CD4-positive, alpha-beta T cell treated with Interleukin-17A for 1 hour (primary cell): ENCODE results near the gene ZC3H12D.

Experiments
- DNase-seq: peaks from one replicate; pipeline ENCODE4 v3.0.0-alpha.2; 2020

Gene ZC3H12D

DNA sequence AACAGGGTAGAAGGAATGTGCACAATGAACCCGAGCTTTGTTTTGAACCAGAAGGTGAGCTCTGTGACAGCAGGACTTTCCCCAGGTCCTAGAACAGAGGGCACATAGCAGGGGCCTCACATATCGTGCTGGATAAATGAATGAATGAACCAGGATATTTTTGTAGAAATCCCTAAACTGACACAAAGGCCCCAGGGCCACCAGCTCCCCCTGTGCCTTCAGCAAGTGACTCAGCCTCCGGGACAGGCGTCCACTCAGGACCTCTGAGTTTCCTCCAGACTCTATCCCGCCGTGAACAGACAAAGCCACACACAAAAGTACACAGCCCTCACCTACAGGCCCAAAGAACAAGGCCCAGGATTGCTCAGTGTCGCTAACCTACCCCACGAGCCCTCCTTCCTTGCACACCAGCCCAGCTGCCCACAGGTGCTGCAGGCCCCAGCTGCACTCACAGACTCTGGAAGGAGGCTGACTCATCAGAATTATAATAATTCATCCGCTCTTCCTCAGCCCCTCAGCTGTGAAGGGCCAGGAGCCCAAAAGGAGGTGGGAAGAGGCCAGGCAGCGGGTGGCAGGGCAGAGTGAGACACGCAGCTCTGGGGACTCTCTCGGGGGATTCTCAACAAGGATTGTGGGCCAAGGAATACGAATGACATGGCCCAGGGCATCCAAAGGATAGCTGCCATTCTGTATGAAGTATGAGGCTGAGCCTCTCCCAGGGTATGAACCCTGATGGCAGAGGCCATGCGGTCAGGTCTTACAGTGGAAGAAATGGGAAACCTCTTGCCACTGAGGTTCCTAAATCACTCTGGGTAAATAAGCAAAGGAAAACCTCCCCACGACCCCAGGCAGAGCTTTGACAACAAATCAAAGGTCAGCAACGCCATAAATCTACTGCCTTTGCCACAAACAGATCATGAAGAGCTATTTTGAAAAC is 43.8 kb downstream of the ZC3H12D start:
- no peak for DNase-seq

DNA sequence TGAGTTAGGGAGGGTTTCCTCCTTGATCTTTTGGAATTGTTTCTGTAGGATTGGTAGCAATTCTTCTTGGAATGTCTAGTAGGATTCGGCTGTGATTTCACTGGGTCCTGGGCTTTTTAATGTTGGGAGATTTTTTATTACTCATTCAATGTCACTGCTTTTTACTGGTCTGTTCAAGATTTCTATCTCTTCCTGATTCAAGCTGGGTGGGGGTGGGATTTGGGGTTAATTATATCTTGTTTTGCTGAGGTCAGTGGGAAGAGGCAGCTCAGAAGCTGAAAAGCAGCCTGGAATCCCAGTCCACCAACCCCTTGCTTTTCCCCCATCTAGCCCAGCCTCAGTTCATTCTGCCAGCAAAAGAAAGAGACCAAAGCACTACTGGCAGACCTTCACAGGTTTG is 45.2 kb downstream of the ZC3H12D start:
- DNase-seq, result no peak

DNA sequence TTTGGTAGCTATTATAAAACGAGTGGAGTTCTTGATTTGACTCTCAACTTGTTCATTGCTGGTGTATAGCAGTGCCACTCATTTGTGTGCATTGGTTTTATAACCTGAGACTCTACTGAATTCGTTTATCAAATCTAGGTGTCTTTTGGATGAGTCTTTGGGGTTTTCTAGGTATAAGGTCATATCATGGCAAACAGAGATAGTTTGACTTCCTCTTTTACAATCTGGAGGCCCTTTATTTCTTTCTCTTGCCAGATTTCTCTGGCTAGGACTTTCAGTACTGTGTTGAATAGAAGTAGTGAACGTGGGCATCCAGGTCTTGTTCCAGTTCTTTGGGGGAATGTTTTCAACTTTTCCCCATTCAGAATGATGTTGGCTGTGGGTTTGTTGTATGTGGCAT is 46.0 kb downstream of the ZC3H12D start:
- no peak for DNase-seq

DNA sequence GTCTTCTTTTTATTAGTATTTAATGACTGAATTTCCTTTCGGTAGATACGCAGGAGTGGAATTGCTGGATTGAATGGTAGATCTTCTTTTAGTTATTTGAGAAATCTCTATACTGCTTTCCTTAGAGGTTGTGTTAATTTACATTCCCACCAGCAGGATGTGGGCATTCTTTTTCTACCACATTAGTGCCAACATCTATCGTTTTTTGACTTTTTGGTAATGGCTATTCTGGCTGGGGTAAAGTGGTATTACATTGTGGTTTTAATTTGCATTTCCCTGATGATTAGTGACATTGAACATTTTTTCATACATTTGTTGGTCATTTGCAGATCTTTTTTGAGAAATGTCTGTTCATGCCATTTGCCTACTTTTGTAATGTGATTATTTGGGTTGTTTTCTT is 47.6 kb downstream of the ZC3H12D start:
- DNase-seq, result no peak

DNA sequence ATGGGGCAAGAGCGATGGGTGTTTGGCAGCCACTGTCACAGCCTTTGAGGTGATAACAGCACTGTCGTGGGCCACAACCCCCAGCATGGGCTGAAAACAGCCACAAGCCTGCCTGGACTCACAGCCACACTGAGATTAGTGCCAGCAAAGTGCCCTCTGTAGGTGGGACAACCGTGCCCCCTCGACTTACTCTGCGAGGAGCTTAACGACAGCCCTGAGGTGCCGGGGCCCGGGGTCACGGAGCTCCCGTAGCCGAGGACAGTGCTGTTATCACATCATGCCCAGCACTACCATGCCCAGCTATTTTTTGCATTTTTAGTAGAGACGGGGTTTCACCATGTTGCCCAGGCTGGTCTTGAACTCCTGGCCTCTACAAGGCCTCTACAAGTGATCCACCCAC is 48.2 kb downstream of the ZC3H12D start:
- DNase-seq, result no peak

DNA sequence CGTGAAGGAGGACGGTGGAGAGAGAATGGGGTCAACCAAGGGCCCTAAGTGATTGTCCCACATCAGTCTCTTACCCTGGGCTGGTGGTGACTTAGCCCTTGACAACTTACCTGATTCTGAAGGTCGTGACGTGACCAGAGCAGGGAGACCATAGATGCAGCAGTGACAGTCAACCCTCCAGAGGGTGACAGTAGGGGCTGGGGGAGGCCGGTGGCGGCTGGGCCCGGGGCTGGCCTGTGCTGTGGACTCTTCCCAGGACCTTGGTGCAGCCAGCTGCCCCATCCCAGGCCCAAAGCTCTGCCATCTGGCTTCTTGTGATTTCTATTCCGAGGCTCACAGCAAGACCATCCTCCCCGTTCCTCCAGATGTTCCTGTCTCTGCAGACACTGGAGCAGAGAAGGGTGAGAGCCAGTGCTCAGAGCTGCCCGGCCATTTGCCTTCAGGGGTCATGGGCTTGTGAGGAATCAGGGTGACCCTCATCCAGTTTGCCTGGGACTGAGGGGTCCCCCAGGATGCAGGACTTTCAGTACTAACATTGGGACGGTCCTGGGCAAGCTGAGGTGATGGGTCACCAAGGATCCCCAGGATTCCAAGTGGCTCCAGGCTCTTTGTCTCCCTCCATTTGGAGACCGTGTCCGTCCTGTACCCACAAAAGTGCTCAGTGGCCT is 48.8 kb downstream of the ZC3H12D start:
- DNase-seq, result no peak

DNA sequence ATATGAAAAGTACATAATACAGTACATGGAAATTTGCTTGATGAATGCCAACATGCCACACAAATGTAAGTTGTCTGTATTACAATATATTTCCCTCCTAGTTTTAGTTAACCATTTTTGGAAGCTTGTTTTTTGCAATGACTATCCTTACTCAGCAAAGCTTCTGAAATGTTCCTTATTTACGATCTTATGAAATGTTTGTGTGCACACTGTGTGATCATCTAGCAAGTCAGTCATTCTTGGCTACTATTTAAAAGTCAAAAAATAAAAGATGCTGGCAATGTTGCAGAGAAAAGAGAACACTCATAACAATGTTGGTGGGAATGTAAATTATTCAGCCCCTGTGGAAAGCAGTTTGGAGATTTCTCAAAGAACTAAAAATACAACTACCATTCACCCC is 50.9 kb downstream of the ZC3H12D start:
- DNase-seq, result no peak

DNA sequence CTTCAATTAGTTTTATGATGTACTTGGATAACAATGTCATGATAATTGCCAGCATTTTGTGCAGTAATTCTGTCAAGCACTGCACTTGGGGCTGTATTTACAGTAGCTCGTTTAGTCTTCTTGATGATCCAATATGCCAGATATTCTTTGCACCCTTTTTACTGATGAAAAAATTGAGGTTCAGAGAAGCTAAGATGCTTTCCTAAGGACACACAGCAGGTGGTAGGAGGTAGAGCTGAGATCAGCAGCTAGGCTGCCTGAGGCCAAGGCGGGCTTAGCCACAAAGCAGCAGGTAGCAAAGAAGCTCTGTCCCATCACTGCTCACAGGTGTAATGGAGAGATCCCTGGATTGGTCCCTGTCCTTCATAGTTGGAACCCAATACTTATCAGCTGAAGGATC is 51.4 kb downstream of the ZC3H12D start:
- DNase-seq, result no peak

DNA sequence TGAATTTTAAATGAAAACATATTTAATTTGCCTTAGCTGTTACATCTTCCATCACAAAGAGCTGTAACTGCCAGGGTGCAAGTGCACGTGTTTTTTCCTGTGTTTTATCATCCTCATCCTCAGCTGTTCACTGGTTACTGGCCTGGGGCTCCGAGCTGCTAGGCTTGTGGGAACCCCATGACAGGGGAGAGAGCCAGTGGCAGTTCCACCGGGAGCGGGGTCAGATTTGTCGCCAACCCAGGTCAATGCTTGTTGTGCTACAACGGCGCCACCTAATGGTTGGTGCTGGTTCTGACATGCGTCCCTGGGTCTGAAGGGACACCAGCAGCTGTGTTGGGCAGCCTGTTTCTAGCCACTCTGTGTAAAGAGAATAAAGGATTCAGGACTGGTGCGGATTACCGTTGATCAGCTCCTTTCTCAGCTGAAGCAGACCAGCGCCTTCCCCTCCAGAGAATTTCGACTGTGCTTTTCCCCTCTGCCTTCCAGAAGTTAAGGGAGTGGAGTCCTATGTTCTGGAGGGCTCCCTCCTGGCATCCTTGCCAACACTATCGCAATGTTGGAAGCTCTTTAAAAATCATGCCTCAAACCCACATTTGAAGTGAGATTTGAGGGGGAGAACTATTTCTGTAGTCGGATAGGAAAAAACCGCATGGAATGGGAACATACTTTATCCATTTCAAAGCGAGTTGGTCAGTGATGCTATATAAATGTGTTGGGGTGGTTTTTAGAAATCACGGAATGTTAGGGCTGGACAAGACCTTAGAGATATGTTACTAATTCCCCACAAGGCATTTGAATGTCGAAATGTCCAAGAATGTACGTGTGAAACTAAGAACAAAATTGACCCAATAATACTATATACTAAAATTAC is 52.7 kb downstream of the ZC3H12D start:
- DNase-seq, result peak; percentile 89

DNA sequence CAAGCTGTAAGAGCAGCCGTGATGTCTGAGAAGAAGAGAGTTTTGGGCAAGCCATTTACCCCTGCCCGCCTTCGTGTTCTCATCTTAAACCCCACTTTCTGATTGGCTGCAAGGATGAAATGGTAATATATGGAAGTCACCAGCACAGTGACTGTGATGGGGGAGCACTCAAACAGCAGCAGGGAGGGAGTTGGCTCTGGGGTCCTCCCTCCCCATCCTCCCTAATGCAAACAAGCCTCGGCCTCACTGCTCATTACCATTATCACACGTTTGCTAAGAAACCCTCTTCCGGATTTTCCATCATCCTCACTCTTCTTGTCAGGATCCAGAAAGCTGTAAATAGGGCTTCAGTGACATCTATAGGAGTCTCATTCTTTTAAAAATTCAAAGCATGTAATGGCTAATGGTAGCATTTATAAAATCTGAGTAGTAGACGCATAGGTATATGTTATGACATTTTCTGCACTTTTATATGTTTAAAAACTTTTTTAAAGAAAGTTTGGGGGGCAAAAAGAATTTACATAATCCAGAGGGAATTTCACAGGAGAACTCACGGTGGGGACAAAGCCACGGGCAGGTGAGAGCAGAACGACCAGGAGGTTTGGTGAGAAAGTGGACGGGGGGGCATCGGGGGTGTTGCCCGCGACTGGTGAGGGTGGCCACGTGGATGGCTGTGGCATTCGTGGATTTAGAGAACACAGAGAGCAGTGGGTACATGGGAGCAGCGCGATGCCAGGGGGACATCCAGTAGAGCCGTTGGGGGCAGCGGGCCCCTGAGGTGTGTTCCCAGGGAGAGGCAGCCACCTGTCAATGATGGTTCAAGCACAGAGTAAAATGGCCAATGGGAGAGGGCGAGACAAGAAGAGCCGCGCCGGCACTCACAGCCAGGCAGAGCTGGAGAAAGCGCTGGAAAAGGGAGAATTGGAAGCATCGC is 55.1 kb downstream of the ZC3H12D start:
- no peak for DNase-seq

DNA sequence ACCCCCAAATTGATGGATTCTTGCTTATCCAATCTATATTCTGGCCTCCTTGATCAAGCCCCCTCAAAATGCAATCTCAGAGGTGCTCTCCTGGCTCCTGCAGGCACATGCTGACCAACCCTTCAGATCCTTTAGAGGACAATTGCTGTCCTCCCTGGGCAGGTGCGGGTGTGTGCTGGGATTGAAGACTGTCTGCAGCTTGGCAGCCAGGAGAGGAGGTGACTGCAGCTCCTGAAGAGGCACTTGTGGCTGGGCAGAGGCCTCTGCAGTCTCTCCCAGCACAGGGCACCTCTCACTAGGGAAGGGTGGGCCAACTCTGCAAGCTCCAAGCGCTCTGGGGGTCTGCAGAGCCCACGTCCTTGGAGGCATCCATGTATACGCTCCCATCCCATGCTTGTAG is 56.2 kb downstream of the ZC3H12D start:
- DNase-seq, result no peak

DNA sequence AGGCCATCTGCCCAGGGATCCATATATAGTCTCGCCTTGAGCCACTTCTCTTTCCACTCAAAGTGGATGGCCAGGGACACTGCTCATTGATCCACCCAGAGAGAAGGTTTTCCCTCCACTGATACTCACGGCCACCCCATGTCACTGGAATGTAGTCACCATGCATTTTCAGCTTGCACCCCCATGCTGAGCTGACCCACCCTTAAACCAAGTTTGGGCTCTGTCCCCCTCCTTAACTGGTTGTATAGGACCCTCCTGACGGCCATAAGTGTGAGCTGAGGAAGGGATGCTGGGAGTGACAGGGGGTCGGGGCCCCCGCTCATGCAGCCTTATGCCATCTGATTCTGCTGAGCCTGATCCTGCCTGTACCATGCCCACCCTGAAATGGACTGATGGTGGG is 59.1 kb downstream of the ZC3H12D start:
- DNase-seq, result no peak

DNA sequence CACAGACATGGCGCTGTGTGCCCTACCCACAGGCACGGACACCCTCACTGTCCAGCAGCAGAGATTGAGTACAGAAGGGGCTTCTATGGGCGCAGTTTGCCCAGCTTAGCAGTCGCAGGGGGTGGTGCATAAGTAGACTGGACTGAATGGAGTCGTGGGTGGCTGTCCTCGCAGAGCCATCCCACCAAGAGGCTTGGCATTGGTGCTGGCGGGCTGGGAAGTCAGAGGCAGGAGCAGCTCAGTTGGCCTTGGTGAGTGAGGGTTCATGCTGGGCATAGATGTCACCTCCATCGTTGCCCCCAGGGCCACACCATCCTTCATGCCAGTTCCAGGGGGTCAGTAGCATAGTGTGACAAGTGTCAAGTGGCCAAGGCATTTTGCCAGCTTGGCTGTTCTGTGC is 59.6 kb downstream of the ZC3H12D start:
- no peak for DNase-seq

DNA sequence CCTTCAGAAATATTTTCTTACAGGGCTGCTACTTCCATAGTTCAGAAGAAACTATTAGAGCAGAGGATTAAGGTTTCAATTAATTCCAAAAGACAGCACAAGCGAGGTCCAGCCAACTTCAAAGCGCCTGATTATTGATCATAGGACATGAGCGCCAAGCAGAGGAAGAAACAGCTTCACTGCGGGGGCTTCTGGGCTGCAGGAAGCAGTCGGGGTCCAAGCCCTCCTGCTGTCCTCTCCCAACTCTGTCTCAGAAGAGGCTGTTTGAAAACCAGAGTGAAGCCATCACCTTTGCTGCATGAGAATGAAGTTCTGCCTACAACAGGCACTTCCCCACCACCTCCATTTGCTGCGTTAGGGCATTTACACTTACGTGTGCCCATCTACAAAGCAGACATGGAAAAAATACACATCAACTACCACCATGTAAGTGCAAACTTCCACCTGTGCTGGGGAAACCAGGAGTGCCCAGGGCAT is 60.8 kb downstream of the ZC3H12D start:
- no peak for DNase-seq

DNA sequence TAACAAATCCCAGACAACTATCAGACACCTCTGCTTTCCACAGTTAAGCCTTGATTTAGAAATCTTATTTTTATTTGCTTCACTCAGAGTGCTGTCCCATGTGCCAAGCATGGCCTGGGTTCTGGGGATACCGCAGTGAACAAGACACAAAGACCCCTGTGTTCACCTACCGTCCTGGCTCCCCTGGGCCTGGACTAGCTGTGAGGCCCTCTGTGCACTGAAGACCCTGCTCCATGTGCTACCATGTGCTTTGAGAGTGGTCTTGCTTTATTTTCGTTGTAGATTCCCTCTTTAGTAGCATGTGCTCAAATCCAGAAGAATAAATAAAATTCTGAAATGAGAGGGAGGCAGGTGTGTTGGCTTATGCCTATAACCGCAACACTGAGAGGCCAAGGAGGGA is 62.2 kb downstream of the ZC3H12D start:
- no peak for DNase-seq

DNA sequence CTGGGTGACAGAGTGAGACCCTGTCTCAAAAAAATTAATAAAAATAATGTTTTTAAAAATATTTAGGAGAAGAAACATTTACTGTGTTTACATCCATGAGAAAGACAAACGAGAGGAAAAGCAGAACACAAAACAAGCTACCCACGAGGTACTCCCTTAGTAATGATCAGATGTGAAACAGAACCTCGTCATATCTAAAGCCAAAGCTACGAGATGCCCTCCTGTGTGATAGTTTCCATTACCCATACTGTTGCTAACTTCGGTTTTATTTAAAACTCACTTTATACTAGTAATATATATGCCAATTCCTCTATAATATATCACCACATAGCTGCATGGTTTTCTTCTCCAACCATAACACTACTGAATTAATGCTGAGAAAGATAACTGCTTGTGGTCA is 63.7 kb downstream of the ZC3H12D start:
- DNase-seq, result no peak

DNA sequence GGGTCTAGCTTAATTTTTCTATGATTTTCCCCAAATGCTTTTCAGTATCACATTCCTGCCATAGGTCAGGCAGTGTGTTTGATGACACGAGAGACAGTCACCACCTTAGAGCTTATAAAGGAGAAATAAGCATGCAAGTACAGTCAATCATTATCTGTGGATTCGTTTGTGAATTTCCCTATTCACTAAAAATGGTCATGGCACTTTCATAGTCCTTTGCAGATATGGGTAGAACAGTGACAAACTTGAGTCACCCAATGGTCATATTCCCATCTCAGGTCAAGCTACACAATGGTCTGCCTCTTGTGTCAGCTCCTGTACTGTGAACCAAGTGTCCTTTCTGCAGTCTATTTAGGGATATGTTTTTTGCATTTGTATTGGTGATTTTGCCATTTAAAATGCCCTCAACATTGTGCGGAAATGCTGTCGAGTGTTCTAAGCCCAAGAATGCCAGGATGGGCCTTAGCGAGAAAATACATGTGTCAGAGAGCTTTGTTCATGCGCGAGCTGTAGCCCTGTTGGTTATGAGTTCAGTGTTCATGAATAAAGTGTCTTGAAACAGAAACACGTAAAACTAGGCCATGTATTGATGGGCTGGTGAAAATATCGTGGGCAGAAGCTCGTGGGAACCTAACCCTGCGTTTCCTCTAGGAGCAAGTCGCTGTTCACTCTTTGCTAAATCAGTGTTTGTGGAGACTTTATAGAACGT is 65.0 kb downstream of the ZC3H12D start:
- DNase-seq, result no peak

DNA sequence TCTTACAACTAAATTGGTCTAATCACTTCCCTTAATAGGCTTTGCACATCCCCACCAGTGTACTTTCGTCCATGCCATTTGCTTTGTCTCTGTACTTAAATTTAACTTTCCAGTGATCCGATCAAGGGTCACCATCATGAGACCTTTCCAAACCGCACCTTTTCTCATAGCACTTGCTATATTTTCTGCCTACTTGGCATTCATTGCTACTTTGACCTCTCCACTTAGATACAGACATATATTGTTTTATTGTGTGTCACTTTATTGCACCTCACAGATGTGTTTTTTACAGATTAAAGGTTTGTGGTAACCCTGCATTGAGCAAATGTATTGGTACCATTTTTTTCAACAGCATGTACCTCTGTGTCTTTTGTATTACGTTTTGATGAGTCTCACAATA is 70.0 kb downstream of the ZC3H12D start:
- DNase-seq, result no peak

DNA sequence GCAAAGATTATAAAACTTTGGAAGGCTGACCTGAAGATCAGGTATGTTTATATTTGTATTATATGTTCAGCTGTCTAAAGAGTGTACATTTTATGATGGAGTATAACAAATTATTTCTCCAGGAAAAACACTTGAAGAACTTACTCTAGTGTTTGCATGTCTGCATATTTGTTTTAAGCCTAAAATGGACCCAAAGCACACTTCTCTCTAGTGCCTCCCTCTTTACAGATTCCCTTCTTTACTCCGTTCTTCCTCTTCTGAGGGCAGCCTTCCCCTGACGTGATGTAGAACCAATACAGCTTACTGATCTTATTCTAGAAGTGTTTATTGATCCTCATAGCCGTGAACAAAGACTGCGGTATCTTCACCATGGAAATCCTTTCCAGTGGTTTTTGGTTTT is 70.8 kb downstream of the ZC3H12D start:
- no peak for DNase-seq

DNA sequence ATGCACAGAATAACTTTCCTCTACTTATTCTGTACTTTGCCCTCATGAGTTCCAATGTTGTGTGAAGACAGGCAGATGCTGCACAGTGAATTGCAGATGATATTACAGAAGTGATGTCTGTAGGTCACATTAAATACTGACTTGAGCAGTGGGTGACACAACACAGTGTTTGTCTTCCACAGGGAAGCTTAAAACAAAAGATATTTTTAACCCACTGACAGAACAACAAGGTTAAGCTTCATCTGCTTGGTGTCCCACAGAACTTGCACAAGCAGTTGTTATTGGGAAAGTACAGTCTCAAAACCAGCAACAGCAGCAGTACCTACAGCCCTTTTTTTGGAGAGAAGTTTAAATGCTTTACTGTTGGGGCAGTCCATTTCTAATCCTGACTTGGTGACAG is 74.3 kb downstream of the ZC3H12D start:
- no peak for DNase-seq

DNA sequence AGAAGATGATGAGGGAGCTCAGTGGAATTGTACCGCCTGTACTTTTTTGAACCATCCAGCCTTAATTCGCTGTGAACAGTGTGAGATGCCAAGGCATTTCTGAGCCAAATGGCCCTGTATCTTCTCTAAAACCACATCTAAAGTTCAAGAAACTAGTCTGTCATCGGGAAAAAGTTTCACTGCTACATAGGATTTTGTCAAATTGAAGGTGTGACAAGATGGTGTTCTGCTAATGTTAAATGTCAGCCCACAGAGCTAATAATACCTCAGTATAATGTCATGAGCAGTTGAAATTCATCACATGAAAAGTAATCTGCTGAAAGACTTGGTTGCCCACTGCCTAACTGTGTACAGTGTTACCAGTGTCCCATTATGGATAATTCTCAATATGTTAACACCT is 75.2 kb downstream of the ZC3H12D start:
- no peak for DNase-seq
